ENCODE measurements around the gene RNU6-1.

Gene RNU6-1

GRCh38 chr15:67861983-67862382, 22.1 kb upstream of the RNU6-1 start:
- no peak overlapping the region for H3K4me3 ChIP-seq (ENCODE audit: low read depth, low read length)
- no peak for DNase-seq (ENCODE audit: low read depth)
- TF ChIP-seq, protein P1, sequence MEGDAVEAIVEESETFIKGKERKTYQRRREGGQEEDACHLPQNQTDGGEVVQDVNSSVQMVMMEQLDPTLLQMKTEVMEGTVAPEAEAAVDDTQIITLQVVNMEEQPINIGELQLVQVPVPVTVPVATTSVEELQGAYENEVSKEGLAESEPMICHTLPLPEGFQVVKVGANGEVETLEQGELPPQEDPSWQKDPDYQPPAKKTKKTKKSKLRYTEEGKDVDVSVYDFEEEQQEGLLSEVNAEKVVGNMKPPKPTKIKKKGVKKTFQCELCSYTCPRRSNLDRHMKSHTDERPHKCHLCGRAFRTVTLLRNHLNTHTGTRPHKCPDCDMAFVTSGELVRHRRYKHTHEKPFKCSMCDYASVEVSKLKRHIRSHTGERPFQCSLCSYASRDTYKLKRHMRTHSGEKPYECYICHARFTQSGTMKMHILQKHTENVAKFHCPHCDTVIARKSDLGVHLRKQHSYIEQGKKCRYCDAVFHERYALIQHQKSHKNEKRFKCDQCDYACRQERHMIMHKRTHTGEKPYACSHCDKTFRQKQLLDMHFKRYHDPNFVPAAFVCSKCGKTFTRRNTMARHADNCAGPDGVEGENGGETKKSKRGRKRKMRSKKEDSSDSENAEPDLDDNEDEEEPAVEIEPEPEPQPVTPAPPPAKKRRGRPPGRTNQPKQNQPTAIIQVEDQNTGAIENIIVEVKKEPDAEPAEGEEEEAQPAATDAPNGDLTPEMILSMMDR (IDR thresholded peaks at IDR 0.05; ENCODE audit: control insufficient read depth, extremely low read depth, insufficient read depth), result no peak

DNA sequence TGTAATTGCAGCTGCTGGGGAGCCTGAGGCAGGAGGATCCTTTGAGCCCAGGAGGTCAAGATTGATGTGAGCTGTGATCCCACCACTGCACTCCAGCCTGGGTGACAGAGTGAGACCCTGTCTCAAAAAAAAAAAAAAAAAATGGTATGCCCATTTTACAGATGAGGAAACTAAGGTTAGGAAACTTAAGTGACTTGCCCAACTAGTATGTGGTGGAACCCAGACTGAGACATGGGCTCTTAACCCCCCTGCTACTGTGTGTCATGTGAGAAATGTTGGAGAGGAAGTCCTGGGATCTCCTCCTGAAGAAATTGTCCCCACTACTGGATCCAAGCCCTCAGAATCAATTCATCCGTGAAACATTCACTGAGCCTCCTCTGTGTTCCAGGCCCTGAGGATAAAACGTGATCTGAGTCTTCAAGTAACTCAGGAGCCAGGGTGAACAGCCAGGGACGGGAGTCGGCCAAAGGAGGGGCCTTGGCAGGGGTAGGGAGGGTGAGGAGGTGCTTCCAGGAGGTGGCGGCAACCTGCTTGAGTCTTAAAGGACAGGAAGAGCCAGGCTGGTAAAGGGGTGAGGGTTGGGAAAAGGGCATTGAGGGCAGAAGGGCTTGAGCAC, 19.6 kb upstream of the RNU6-1 start:
- H3K4me3 ChIP-seq (ENCODE audit: low read depth, low read length), result no peak overlapping the region
- TF ChIP-seq, protein P1 (IDR thresholded peaks at IDR 0.05; ENCODE audit: control insufficient read depth, extremely low read depth, insufficient read depth), result no peak
- DNase-seq (ENCODE audit: low read depth), result no peak

GRCh38 chr15:67857220-67857619, 17.4 kb upstream of the RNU6-1 start:
- no peak overlapping the region for H3K4me3 ChIP-seq (ENCODE audit: low read depth, low read length)
- TF ChIP-seq, protein P1 (IDR thresholded peaks at IDR 0.05; ENCODE audit: control insufficient read depth, extremely low read depth, insufficient read depth), result no peak
- no peak for DNase-seq (ENCODE audit: low read depth)

DNA sequence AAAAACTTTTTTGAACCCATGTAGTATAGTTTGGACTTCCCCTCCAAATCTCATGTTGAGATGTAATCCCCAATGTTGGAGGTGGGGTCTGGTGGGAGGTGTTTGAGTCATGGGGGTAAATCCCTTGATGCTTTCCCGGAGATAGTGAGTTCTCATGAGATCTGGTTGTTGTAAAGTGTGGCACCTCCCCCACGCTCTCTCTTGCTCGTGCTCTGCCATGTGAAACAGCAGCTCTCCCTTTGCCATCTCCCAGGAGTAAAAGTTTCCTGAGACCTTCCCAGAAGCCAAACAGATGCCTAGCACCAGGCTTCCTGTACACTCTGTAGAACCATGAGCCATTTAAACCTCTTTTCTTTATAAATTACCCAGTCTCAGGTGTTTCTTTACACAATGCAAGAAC, 16.0 kb upstream of the RNU6-1 start:
- TF ChIP-seq, protein P1 (IDR thresholded peaks at IDR 0.05; ENCODE audit: control insufficient read depth, extremely low read depth, insufficient read depth), result no peak
- no peak for DNase-seq (ENCODE audit: low read depth)

DNA sequence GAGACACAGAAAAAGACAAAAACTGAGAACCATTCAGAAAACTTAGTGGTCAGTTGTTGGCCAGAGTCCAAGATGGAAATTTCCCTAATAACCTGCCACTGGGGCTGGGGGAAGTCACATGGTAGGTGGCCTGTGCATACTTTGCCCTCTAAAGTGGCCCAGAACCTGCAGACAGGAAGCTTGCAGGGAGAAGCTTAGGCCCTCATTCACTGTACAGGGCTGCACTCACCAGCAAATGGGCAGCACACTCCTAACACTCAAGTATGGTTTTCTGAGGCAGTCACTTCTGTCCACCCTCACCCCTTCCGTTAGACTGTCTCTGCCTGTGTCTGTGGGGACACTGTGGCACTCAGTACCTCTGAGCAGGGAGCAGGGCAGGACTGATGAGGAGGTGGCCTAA, 14.5 kb upstream of the RNU6-1 start:
- no peak for DNase-seq (ENCODE audit: low read depth)
- TF ChIP-seq, protein P1 (IDR thresholded peaks at IDR 0.05; ENCODE audit: control insufficient read depth, extremely low read depth, insufficient read depth), result no peak
- no peak overlapping the region for H3K4me3 ChIP-seq (ENCODE audit: low read depth, low read length)

More for the DNA sequence above, 16.0 kb upstream of the RNU6-1 start:
- no peak overlapping the region for H3K4me3 ChIP-seq (ENCODE audit: low read depth, low read length)

- DNase-seq (ENCODE audit: low read depth), result no peak
- TF ChIP-seq, protein P1 (IDR thresholded peaks at IDR 0.05; ENCODE audit: control insufficient read depth, extremely low read depth, insufficient read depth), result no peak
- H3K4me3 ChIP-seq (ENCODE audit: low read depth, low read length), result no peak overlapping the region
Measured at GRCh38 chr15:67853454-67853853, 13.6 kb upstream of the RNU6-1 start.

DNA sequence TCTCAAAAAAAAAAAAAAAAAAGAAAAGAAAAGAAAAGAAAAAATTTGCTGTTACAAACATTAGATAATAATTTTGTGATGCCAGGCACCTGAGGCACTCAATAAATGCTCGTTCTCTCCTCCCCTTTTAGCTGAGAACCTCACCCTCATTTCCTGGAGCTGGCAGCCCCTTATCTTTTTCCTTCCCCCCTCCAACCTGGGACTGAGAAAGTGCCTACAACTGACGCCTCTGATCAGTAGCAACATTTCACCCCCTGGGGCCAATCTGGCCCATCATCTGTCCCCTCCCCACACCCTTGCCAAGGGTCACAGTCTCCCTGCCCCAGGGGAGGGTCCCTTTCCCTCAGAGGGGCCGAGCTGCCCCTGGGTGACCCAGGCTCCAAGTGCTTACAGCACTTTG, 12.6 kb upstream of the RNU6-1 start:
- TF ChIP-seq, protein P1 (IDR thresholded peaks at IDR 0.05; ENCODE audit: control insufficient read depth, extremely low read depth, insufficient read depth), result no peak
- no peak overlapping the region for H3K4me3 ChIP-seq (ENCODE audit: low read depth, low read length)
- no peak for DNase-seq (ENCODE audit: low read depth)
